Neuronal stem cell (in vitro differentiated cells): ENCODE data around the gene ZNF768.

Experiments
- DNase-seq: peaks from one replicate; pipeline ENCODE4 v3.0.0-alpha.2; 2013; ENCODE audit warnings: low spot score
- H2AFZ ChIP-seq: one replicate; pipeline ENCODE4 v1.6.1; 2013; ENCODE audit warnings: mild to moderate bottlenecking, low read length, inconsistent platforms
- H2AK5ac ChIP-seq: 2 replicates; pipeline ENCODE4 v1.6.1; 2013; ENCODE audit warnings: low read depth, mild to moderate bottlenecking, inconsistent platforms, low read length, moderate library complexity, mixed read lengths
- H2BK120ac ChIP-seq: 2 replicates; pipeline ENCODE4 v1.6.1; 2013; ENCODE audit warnings: low read depth, mild to moderate bottlenecking, inconsistent platforms, low read length, moderate library complexity, mixed read lengths
- H2BK12ac ChIP-seq: one replicate; pipeline ENCODE4 v1.6.1; 2013; ENCODE audit warnings: low read length, inconsistent platforms
- H2BK15ac ChIP-seq: 2 replicates; pipeline ENCODE4 v1.6.1; 2013; ENCODE audit warnings: mild to moderate bottlenecking, low read length, inconsistent platforms, mixed read lengths
- H2BK5ac ChIP-seq: one replicate; pipeline ENCODE4 v1.6.1; 2013; ENCODE audit warnings: inconsistent platforms, mild to moderate bottlenecking, low read length, moderate library complexity
- H3K14ac ChIP-seq: one replicate; pipeline ENCODE4 v1.6.1; 2013; ENCODE audit warnings: low read length, inconsistent platforms
- H3K18ac ChIP-seq: 2 replicates; pipeline ENCODE4 v1.6.1; 2013; ENCODE audit warnings: low read length, inconsistent platforms
- H3K23ac ChIP-seq: 2 replicates; pipeline ENCODE4 v1.6.1; 2013; ENCODE audit warnings: low read depth, mild to moderate bottlenecking, mixed read lengths, low read length, inconsistent platforms; ENCODE audit not compliant: poor library complexity
- H3K27ac ChIP-seq: replicated peaks from 3 replicates; pipeline ENCODE4 v1.5.1; 2013; ENCODE audit warnings: low read length, inconsistent platforms
- H3K27me3 ChIP-seq, 3 experiments: 2 replicates each; pipeline ENCODE4 v1.6.1; 2013; ENCODE audit warnings: low read length in 3 of 3, mild to moderate bottlenecking in 2 of 3, inconsistent platforms in 1 of 3, low read depth in 1 of 3, mixed read lengths in 1 of 3, moderate library complexity in 1 of 3; ENCODE audit not compliant: control insufficient read depth in 3 of 3, insufficient read depth in 3 of 3
- H3K36me3 ChIP-seq, 2 donors: replicated peaks in 1 of 2; 2 replicates each; pipeline ENCODE4 v1.6.1; 2013; ENCODE audit warnings: low read length in 2 of 2; ENCODE audit not compliant: control insufficient read depth in 2 of 2, insufficient read depth in 2 of 2
- H3K4ac ChIP-seq: 2 replicates; pipeline ENCODE4 v1.6.1; 2013; ENCODE audit warnings: inconsistent platforms, mild to moderate bottlenecking, low read length, moderate library complexity
- H3K4me1 ChIP-seq, 2 donors: 1 replicate in 1 of 2; 2 replicates in 1 of 2; pipeline ENCODE4 v1.6.1; 2013; ENCODE audit warnings: low read length in 2 of 2, low read depth in 1 of 2; ENCODE audit not compliant: control insufficient read depth in 2 of 2, insufficient read depth in 1 of 2
- H3K4me2 ChIP-seq: one replicate; pipeline ENCODE4 v1.6.1; 2013; ENCODE audit warnings: mild to moderate bottlenecking, low read length, inconsistent platforms; ENCODE audit not compliant: insufficient read depth, poor library complexity, severe bottlenecking
- H3K4me3 ChIP-seq, 2 donors: 2 replicates each; pipeline ENCODE4 v1.5.1; 2013; ENCODE audit warnings: low read length in 2 of 2, mild to moderate bottlenecking in 2 of 2, inconsistent platforms in 1 of 2, moderate library complexity in 1 of 2
- H3K79me1 ChIP-seq: one replicate; pipeline ENCODE4 v1.6.1; 2013; ENCODE audit warnings: low read depth, mild to moderate bottlenecking, inconsistent platforms, low read length, moderate library complexity
- H3K9ac ChIP-seq: one replicate; pipeline ENCODE4 v1.6.1; 2013; ENCODE audit warnings: mild to moderate bottlenecking, low read depth, low read length, inconsistent platforms; ENCODE audit not compliant: poor library complexity
- H3K9me3 ChIP-seq, 2 donors: replicated peaks in 1 of 2; 2 replicates each; pipeline versions ENCODE3 to v1.6.1; 2013; ENCODE audit warnings: low read length in 2 of 2, mild to moderate bottlenecking in 2 of 2, inconsistent platforms in 1 of 2, low read depth in 1 of 2, mixed read lengths in 1 of 2, moderate library complexity in 1 of 2; ENCODE audit not compliant: control insufficient read depth in 2 of 2, insufficient read depth in 1 of 2
- H4K8ac ChIP-seq: one replicate; pipeline ENCODE4 v1.6.1; 2013; ENCODE audit warnings: low read depth, mild to moderate bottlenecking, inconsistent platforms, low read length, moderate library complexity
- H4K91ac ChIP-seq: one replicate; pipeline ENCODE4 v1.6.1; 2013; ENCODE audit warnings: low read length, low read depth, mild to moderate bottlenecking, inconsistent platforms; ENCODE audit not compliant: poor library complexity
- WGBS, 2 donors: extraction: QIAGEN DNeasy Blood & Tissue Kit; methylation state at CpG; one replicate each; pipeline ENCODE4 v1.1.7; 2013; ENCODE audit warnings: missing lambda C conversion rate in 2 of 2, mixed read lengths in 1 of 2; ENCODE audit not compliant: insufficient read length in 2 of 2, insufficient replicate concordance in 1 of 2; ENCODE audit errors: extremely low coverage in 2 of 2; 5-methylcytosine and 5-hydroxymethylcytosine counted together

The ZNF768 gene

DNA sequence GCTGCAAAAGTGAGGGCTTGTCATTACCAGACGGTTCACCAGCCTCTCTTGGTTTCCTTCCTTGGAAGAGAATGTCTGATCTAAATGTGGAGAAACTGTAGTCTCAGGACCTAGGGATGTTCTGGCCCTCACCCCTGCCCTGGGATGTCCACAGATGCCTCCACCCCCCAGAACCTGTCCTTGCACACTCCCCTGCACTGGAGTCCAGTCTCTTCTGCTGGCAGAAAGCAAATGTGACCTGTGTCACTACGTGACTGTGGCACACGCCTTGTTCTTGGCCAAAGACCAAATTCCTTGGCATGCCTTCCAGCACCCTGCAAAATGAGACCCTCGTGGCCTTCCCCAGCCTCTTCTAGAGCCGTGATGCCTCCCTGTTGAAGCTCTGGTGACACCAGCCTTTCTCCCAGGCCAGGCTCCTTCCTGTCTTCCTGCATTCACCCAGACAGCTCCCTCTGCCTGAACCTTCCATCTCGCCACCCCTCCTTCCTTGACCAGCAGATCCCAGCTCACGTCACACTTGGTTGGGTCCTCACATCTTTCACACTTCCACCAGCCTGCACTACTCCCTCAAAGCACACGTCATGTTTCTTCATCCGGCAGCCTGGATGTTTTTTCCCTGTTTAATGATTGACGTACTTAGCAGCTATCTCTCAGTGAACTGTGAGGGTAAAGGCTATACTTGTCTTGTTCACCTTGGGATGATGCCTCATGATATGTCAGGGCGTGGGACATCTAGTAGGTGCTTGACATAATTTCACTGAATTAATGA, 4.3 kb downstream of the ZNF768 start:
- H3K23ac ChIP-seq = no peak overlapping the region
- H3K27me3 ChIP-seq = no peaks in the 10 kb centered on the region
- H3K14ac ChIP-seq = peak overlapping the region; percentile 23
- no peak overlapping the region for H3K4ac ChIP-seq
- H3K18ac ChIP-seq = no peak overlapping the region
- no peak overlapping the region for H2BK5ac ChIP-seq
- H2BK120ac ChIP-seq = no peak overlapping the region
- WGBS, 2 donors = no CpG with 5 or more reads among the region's 11 CpGs
- H3K4me2 ChIP-seq = no peak overlapping the region
- peak overlapping the region in 1 of 2 donors; percentile 33 for H3K4me3 ChIP-seq
- DNase-seq = no peak
- no peak overlapping the region for H3K27ac ChIP-seq
- H2AFZ ChIP-seq = no peak overlapping the region
- no peaks in the 10 kb centered on the region for H3K9me3 ChIP-seq
- no peak overlapping the region for H2BK12ac ChIP-seq
- no peak overlapping the region for H4K8ac ChIP-seq
- H3K4me1 ChIP-seq = peaks cover 0 to 1% of the 10 kb centered on the region in 2 donors
- no peak overlapping the region for H3K9ac ChIP-seq
- no peak overlapping the region for H2AK5ac ChIP-seq
- peaks cover 10 to 16% of the 10 kb centered on the region in 2 donors for H3K36me3 ChIP-seq
- peaks cover 11% of the 10 kb centered on the region for H3K79me1 ChIP-seq
- H4K91ac ChIP-seq = no peak overlapping the region
- H2BK15ac ChIP-seq = peak overlapping the region; percentile 39

DNA sequence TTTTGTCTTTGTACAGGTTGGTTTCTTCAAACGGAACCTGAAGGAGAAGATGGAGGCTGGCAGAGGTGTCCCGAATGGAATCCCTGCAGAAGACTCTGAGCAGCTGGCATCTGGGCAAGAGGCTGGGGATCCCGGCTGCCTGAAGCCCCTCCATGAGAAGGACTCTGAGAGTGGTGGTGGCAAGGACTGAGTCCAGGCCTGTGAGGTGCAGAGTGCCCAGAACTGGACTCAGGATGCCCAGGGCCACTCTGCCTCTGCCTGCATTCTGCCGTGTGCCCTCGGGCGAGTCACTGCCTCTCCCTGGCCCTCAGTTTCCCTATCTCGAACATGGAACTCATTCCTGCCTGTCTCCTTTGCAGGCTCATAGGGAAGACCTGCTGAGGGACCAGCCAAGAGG, 4.9 kb downstream of the ZNF768 start:
- no peak overlapping the region for H3K18ac ChIP-seq
- peaks cover 10 to 16% of the 10 kb centered on the region in 2 donors for H3K36me3 ChIP-seq
- no peak overlapping the region for H3K23ac ChIP-seq
- no CpG with 5 or more reads among the region's 7 CpGs for WGBS, 2 donors
- no peak overlapping the region for H2BK5ac ChIP-seq
- no peak overlapping the region for H2AFZ ChIP-seq
- DNase-seq = no peak
- H3K9ac ChIP-seq = no peak overlapping the region
- no peak overlapping the region for H4K91ac ChIP-seq
- no peak overlapping the region for H2BK12ac ChIP-seq
- peaks cover 0 to 1% of the 10 kb centered on the region in 2 donors for H3K4me1 ChIP-seq
- no peak overlapping the region for H2BK120ac ChIP-seq
- H2AK5ac ChIP-seq = peak overlapping the region; percentile 63
- no peak overlapping the region for H3K4ac ChIP-seq
- H3K27ac ChIP-seq = no peak overlapping the region
- H3K79me1 ChIP-seq = peaks cover 11% of the 10 kb centered on the region
- H3K4me2 ChIP-seq = no peak overlapping the region
- peak overlapping the region; percentile 23 for H3K14ac ChIP-seq
- H3K27me3 ChIP-seq = no peaks in the 10 kb centered on the region
- H2BK15ac ChIP-seq = peak overlapping the region; percentile 39
- H3K9me3 ChIP-seq = no peaks in the 10 kb centered on the region
- H4K8ac ChIP-seq = no peak overlapping the region
- no peak overlapping the region for H3K4me3 ChIP-seq

DNA sequence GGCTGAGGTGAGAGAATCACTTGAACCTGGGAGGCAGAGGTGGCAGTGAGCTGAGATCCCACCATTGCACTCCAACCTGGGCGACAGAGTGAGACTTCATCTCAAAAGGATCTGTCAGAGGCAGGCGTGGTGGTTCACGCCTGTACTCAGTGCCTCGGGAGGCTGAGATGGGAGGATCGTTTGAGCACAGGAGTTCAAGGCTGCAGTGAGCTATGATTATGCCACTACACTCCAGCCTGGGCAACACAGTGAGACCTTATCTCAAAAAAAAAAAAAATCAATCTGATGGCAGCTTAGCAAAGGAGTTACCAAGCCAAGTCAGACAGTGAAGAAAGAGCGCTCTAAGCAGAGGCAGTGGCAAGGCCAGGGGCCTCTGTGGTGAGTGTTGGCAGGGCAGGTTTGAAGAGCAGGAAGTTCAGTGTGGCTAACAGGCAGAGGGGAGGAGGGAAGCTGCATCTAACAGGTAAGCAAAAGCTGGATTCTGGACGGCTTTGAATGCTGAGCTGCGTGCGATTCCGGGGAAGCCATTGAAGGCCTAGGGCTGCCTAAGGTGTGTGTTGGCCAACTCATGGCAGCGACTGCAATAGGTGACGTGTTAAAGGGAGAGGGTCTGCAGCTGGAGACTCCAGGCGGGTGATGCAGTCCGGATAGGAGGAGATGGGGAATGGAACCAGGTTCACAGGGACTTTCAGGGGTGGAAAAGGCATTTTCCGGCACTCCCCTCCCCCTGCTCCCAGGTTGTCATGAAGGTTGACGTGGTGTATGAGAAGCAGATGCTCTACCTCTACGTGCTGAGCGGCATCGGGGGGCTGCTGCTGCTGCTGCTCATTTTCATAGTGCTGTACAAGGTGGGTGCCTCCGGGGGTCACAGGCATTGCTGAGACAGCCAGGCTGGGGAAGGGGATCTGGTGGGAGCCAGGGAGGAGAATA, 7.0 kb downstream of the ZNF768 start:
- H4K8ac ChIP-seq = no peak overlapping the region
- peak overlapping the region; percentile 48 for H2BK5ac ChIP-seq
- no peak overlapping the region for H3K18ac ChIP-seq
- H4K91ac ChIP-seq = peak overlapping the region; percentile 30
- H3K4me2 ChIP-seq = no peak overlapping the region
- H3K27me3 ChIP-seq = no peaks in the 10 kb centered on the region
- DNase-seq = no peak
- H2AFZ ChIP-seq = peak overlapping the region; percentile 15
- no peak overlapping the region for H3K27ac ChIP-seq
- no peak overlapping the region for H3K4ac ChIP-seq
- no peak overlapping the region for H3K14ac ChIP-seq
- peak overlapping the region; percentile 70 for H2AK5ac ChIP-seq
- peak overlapping the region; percentile 41 for H2BK12ac ChIP-seq
- H2BK15ac ChIP-seq = peak overlapping the region; percentile 55
- no peaks in the 10 kb centered on the region for H3K9me3 ChIP-seq
- peak overlapping the region; percentile 43 for H3K23ac ChIP-seq
- no peaks in the 10 kb centered on the region for H3K4me1 ChIP-seq
- H3K36me3 ChIP-seq = peaks cover under 1 to 2% of the 10 kb centered on the region in 2 donors
- peaks cover 2% of the 10 kb centered on the region for H3K79me1 ChIP-seq
- WGBS, 2 donors = no CpG with 5 or more reads among the region's 20 CpGs
- H2BK120ac ChIP-seq = no peak overlapping the region
- H3K9ac ChIP-seq = no peak overlapping the region
- H3K4me3 ChIP-seq = no peak overlapping the region

DNA sequence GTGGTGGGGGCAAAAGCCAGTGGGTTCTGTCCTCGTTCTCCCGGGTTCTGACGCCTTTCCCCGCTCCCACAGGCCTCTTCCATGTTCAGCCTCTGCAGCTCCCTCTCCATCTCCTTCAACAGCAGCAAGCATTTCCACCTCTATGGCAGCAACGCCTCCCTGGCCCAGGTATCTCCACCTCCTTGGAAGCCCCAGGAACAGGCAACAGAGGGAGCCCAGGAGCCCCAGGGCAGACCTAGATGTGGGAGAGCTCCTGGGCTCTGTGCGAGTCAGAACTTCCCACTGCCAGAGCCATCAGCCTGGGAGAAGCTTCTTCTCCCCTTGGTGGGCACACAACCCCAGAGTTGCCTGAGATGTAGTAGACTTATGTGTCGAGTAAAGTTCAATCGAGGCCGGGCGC, 7.8 kb downstream of the ZNF768 start:
- H3K27ac ChIP-seq = no peak overlapping the region
- no peak for DNase-seq
- H3K23ac ChIP-seq = peak overlapping the region; percentile 65
- H3K4me3 ChIP-seq = no peak overlapping the region
- H4K8ac ChIP-seq = no peak overlapping the region
- H2AK5ac ChIP-seq = no peak overlapping the region
- no peak overlapping the region for H4K91ac ChIP-seq
- H3K18ac ChIP-seq = no peak overlapping the region
- no peak overlapping the region for H3K9ac ChIP-seq
- H3K4ac ChIP-seq = no peak overlapping the region
- H2BK12ac ChIP-seq = no peak overlapping the region
- no peak overlapping the region for H2AFZ ChIP-seq
- H2BK120ac ChIP-seq = no peak overlapping the region
- H3K27me3 ChIP-seq = no peaks in the 10 kb centered on the region
- no peak overlapping the region for H3K4me2 ChIP-seq
- H2BK15ac ChIP-seq = peak overlapping the region; percentile 24
- H3K9me3 ChIP-seq = no peaks in the 10 kb centered on the region
- H2BK5ac ChIP-seq = peak overlapping the region; percentile 53
- H3K14ac ChIP-seq = no peak overlapping the region
- WGBS, 2 donors = no CpG with 5 or more reads among the region's 10 CpGs
- H3K4me1 ChIP-seq = no peaks in the 10 kb centered on the region
- no peaks in the 10 kb centered on the region for H3K36me3 ChIP-seq
- no peaks in the 10 kb centered on the region for H3K79me1 ChIP-seq
